HG03064 (cell line): ENCODE results near the gene PRR12.

ENCODE experiments used
- ATAC-seq: cut with Tn5 transposase; IDR thresholded peaks from one replicate; pipeline ENCODE4 v1.9.1; 2021; ENCODE audit warnings: low read depth; ENCODE audit not compliant: unreplicated experiment

Gene PRR12

DNA sequence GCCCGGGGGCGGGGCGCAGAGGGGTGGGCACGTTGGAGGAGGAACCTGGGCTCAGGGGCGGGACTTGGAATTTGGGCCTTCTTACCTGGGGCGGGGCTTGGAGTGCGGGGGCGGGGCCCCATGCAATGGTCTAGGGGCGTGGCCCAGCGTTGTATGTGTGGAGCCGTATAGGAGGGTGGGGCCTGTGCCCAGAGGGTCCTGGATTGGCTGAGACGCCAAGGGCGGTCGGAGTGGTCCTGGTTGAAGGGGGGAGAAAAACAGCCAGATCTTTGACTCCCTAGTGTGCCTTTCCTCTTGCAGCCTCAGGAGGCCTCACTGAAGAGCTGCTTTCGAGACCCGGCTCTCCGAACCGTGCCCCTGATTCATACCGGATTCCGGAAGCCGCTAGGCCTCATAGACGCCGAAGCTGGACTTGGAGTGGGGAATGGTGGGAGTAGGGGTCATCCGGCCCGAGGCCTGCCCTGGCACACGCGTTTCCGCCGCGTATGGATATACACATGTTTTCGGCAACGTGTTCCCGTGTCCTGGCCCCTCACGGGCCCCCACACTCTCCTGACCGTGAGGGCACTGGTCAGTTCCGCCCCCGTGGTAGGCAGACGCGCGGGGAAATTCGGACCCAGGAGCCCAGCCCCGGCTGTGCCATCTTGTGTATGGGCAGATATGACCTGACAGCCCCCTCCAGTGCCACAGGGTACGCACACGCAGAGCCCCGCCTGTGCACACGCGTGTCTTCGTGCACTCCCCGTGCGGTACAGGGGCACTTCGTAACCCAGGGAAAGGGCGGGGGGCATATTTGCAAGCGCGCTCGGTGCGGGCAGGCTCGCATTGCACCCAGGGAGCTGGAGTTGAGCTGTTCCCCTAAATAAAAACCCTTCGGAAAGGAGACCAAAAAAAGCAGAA lies 661 bp upstream of the PRR12 start:
- peak; percentile 51 for ATAC-seq

DNA sequence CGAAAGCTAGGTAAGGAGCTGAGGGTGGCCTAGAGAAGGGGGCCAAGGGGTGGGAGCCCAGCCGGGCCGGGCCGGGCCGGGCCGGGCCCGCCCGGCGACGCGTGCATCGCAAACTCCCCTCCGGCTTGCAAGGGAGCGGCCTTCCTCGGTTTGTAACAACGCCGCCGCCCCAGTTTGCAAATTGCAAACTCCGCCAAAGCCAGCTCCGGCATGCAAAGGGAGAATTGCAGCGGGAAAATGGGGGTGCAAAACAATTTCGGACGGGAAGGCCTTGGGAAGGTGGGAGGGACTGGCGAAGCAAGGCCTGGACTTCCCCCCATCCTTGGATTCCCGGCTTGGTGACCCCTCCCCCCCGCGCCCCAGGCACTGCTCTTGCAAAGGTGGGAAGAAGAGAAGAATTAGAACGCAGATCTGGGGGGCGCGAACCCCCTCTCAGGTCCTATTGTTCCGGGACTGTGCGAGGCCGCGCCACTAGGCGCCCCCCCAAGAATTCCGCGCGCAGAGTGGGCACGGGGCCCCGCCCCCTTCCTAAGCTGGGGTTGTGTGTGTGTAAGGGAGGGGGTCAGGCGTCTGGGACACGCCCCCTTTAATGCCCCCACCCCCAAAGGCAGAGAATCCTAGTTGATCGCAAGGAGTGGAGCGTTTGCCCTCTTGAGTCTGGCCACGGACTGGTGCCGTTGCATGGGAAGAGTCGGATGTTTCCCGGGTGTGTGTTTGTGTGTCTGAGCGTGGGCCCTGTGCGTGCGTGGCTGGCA lies 926 bp downstream of the PRR12 start:
- ATAC-seq: no peak

DNA sequence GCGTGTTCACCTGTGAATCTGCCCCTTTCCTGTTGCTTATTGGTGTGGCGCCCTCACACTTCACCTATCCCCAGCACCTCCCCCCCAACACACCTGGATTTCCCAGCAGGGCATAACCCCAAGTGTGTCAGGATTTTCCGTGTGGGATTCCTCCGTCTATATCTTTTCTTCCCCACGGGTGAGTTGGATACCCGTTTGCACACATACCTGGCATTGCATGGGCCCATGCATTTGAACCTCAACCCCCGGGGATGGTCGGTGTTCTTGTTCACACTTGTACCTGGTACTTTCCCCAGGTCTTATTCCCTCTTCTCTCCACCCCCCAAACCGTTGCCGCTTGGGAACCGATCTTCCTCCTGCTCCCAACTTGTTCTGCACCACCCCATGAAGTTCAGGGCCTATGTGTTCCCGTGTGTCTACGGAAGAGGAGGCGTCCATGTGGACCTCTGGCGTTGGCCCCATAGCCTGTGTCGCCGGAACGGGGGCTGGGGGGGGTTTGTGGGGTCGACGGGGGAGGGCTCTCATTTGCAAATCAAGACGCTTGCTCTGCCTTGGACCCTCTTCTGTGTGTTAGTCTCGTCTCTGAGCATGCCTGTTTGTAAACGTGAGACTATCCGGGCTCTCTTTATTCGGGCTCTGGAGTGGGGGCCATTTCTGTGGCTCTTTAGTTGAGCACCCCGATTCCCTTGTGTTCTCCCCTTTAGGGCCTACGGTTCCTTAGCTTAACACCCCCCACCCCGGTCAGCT lies 1.7 kb downstream of the PRR12 start:
- no peak for ATAC-seq

DNA sequence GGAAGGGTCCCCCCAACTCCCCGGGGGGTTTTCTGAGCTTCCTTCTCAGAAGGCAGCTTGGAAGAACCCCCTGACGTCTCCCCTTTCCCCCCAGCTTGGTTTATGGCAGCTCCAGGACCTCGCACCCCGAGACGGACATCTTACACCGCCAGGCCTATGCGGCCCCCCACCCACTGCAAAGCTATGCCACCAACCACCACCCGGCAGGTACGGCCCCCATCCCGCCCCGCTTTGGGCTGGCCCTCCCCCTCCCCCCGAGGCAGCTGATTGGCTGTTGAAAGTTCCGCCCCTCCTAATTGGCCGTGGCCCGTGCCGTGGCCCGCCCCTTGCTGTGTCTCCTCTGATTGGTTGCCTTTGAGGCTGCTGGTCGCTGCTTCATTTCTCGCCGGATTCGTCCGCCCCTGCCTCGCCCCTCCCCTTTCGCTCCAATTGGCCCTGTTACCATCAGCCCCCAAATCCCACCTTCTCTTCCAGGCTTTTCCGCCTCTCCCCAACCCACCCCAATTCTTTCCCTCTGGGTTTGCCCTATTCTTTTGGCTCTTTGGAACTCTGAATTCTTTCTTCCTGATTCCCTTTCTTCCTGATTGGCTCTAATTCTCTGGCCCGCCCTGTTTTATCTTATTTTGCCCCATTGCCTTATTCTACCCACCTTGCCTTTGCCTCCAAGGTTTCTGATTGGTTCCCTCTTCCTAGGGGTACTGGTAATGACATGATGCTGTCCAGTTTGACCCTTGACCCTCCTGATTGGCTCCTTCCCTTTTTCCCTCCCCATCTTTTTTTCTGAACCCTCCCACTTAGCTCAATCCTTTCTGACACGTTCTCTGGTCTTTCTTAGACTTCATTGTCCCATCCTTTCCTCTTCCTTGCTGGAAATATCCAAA lies 2.5 kb downstream of the PRR12 start:
- no peak for ATAC-seq

DNA sequence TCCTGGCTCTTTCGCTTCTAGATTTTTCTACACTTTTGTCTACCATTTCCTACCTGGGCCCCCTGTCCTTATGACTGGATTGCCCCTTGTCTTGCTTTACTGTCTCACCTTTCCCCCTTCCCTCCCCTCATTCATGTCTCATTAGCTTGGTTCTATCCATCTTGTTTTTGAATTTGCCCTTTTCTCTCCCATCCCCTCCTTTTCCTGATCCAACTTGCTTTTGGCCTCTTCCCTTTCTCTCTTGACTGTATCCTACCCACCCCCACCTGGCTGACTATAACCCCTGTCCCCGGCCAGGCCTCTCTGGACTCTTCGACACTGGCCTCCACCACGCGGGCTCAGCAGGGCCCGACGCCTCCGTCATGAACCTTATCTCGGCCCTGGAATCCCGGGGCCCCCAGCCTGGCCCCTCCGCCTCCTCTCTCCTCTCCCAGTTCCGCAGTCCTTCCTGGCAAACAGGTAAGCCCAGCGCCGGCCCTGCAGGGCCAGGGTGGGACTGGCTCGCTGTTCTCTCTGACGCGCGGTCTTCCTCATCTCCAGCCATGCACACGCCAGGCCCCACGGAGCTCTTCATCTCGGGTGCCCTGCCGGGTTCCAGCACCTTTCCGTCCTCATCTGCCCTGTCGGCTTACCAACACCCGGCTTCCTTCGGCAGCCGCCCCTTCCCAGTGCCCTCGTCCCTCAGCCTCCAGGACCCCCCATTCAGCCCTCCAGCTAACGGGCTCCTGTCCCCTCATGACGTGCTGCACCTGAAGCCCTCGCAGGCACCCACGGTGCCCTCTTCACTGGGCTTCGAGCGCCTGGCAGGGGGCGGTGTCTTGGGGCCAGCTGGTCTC lies 3.4 kb downstream of the PRR12 start:
- ATAC-seq: no peak

DNA sequence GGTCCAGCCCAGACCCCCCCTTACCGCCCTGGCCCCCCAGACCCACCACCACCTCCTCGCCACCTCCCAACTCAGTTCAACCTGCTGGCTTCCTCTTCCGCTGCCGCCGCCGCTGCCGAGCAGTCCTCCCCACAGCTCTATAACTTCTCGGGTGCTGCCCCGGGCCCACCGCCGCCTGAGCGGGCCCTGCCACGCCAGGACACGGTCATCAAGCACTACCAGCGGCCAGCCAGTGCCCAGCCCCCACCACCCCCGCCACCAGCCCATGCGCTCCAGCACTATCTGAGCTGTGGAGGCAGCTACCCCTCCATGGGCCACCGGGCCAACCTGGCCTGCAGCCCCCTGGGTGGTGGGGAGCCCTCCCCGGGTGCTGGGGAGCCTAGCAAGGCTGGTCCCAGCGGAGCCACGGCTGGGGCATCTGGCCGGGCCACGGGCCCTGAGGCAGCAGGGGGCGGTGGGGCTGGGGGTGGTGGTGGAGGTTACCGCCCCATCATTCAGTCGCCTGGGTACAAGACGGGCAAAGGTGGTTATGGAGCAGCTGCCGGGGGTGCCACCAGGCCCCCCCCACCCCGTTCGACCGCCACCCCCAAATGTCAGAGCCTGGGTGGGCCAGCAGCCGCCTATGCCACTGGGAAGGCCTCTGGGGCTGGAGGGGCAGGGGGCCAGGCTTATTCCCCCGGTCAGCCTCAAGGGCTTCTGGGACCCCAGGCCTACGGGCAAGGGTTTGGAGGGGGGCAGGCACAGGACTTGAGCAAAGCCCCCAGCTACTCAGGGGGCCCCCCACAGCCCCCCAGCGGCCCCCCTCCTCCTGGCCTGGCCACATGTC lies 4.2 kb downstream of the PRR12 start:
- no peak for ATAC-seq

DNA sequence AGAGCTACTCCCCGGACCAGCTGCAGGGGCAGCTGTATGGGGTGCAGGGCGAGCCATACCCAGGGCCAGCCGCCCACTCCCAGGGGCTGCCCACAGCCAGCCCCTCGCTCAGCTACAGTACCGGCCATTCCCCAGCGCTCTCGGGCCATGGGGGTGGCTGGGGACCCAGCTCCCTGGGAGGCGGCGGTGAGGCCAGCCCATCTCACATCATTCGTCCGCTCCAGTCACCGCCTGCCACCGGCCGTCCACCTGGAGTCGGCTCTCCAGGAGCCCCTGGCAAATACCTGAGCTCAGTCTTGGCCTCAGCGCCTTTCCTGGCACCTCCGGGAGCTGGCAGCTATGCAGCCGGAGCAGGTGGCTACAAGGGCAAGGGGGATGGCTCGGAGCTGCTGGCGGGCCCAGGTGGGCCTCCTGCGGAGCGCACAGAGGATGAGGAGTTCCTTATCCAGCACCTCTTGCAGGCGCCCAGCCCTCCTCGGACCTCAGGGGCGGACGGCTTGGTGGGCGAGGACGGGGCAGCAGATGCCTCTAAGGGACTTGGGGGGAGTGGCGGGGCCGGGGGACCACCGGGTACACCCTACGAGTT lies 4.9 kb downstream of the PRR12 start:
- ATAC-seq: no peak

DNA sequence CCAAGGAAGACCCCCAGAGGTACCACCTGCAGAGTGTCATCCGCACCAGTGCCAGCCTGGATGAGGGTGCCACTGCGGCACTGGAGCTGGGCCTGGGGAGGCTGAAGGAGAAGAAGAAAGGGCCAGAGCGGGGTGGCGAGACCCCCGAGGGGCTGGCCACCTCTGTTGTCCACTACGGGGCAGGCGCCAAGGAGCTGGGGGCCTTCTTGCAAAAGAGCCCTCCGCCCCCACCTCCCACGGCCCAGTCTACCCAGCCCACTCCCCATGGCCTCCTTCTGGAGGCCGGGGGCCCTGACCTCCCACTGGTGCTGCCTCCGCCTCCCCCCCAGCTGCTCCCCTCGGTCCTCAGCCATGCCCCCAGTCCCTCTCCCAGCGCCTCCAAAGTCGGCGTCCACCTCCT lies 5.4 kb downstream of the PRR12 start:
- ATAC-seq: no peak

DNA sequence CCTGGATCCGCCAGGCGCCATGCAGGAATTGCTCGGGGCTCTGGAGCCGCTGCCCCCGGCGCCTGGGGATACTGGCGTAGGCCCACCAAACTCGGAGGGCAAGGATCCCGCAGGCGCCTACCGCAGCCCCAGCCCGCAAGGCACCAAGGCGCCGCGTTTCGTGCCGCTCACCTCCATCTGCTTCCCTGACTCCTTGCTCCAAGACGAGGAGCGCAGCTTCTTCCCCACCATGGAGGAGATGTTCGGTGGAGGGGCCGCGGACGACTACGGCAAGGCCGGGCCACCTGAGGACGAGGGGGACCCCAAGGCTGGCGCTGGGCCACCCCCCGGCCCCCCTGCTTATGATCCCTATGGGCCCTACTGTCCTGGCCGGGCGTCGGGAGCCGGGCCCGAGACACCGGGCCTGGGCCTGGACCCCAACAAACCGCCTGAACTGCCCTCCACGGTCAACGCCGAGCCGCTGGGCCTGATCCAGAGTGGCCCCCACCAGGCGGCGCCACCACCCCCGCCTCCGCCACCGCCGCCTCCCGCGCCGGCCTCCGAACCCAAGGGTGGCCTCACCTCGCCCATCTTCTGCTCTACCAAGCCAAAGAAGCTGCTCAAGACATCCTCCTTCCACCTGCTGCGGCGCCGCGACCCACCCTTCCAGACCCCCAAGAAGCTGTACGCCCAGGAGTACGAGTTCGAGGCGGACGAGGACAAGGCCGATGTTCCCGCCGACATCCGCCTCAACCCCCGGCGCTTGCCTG lies 6.1 kb downstream of the PRR12 start:
- ATAC-seq: no peak

DNA sequence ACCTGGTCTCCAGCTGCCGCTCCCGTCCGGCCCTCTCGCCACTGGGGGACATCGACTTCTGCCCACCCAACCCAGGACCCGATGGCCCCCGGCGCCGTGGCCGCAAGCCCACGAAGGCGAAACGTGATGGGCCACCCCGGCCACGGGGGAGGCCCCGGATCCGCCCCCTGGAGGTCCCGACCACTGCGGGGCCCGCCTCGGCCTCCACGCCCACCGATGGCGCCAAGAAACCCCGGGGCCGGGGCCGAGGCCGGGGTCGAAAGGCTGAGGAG lies 6.7 kb downstream of the PRR12 start:
- no peak for ATAC-seq

DNA sequence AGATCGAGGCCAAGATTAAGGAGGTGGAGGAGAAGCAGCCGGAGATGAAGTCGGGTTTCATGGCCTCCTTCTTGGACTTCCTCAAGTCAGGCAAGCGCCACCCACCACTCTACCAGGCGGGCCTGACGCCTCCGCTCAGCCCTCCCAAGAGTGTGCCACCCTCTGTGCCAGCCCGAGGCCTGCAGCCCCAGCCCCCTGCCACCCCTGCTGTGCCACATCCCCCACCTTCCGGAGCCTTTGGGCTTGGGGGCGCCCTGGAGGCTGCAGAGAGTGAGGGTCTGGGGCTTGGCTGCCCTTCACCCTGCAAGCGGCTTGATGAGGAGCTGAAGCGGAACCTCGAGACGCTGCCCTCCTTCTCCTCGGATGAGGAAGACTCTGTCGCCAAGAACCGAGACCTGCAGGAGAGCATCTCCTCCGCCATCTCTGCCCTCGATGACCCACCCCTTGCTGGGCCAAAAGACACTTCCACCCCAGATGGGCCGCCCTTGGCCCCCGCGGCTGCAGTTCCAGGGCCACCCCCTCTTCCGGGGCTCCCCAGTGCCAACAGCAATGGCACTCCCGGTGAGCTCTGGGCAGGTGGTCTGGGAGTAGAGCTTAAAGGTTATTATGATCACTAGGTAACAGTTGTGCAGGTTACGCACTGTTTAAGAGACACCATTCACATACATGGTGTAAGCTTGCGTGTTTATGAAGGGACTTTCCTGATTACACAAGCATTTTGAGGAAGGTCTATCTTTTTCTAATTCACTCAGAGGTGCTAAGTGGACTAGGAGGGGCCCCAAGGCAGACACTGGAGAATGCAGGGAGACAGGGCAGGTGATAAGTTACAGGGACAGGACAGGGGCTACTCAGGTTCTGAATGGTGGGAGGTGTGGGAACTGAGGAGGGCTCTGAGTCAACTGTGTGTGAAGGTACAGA lies 8.7 kb downstream of the PRR12 start:
- ATAC-seq: no peak

DNA sequence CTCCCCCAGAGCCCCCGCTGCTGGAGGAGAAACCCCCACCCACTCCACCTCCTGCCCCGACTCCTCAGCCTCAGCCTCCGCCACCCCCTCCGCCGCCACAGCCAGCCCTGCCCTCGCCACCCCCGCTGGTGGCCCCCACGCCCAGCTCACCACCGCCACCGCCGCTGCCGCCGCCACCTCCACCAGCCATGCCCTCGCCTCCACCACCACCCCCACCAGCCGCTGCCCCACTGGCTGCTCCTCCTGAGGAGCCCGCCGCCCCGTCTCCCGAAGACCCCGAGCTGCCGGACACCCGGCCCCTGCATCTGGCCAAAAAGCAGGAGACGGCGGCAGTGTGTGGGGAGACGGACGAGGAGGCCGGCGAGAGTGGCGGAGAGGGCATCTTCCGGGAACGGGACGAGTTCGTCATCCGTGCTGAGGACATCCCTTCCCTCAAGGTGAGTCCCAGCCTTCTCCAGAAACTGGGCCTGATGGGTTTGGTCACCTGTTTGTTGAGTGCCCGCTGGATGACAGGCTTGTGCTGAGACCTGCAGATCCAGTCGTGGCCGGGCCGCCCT lies 10.6 kb downstream of the PRR12 start:
- no peak for ATAC-seq

DNA sequence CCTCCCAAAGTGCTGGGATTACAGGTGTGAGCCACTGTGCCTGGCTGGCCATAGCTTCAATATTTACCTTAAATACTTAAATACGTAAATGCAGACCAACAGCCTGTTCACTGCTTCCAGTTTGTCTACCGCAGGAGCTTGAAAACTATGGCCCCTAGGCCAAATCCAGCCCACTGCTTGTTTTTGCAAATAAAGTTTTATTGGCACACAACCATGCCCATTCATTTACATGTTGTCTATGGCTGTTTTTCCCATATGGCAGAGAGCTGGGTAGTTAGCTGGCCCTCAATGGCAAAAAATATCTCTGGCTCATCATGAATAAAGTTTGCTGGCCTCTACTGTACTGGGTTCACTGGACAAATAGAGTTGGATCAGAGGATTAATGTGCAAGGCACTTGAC lies 11.8 kb downstream of the PRR12 start:
- ATAC-seq: no peak

DNA sequence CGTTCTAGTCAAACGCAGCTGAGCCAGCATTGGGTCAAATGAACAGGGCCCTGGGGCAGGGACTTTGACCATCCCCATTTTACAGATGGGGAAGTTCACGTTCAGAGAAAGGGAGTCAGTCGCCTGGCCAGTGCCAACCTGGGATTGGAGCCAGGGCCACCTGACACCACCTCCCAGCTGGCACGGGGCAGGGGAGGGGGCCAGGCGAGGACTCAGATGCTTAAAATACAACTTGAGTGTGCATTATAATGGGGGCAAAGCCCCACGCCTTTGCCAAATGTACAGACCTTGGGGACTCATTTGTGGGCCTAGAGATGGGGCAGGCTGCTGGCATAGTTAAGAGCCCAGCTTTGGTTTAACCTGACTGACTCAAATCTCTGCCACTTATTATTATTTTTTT lies 14.6 kb downstream of the PRR12 start:
- no peak for ATAC-seq

DNA sequence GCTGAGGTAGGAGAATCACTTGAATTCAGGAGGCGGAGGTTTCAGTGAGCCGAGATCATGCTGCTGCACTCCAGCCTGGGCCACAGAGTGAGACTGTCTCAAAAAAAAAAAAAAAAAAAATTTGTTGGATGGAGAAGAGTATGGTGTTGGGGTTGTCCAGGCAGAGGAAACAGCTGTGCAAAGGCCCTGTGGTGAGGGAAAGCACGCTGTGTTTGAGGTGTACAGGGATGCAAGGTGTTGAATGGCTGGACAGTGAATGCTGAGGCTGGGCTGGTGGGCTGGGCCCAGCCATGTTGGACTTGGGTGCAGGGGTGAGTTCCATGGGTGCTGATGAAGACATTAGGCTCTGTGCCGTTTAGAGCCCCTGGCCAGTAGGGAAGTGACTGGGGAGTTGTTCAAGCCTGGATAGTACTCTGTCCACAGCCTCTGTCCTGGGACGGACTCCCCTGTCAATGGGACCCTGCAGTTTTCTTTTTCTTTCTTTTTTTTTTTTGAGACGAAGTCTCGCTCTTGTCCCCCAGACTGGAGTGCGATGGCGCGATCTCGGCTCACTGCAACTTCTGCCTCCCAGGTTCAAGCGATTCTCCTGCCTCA lies 18.6 kb downstream of the PRR12 start:
- no peak for ATAC-seq

DNA sequence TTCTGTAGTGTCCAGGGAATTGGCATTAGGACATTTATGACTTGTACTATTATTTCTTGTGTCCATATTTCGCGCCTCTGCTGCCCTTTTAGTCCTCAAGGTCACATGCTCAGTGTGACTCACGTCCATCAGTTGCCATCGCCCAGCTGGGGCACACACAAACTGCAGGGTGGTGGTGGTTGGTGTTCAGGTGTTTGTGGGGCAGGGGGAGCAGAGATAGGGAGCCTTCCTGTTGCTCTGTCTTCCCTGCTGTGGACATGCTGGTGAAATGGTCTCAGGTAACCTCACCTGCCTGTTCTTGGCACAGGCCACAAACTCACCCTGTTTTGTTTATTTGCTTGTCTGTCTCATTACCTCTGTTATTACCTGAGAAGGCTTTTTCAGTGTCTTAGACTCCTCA lies 22.4 kb downstream of the PRR12 start:
- ATAC-seq: no peak
